ENCODE data around the gene TMEM52.
A peak's percentile ranks its signal among the peaks of the same experiment; 100 is the strongest.
"Not testable (repeated sequence)": the region's sequence is repeated elsewhere in the genome, so short reads cannot be mapped to it uniquely, and the experiment has no call there.

TMEM52 gene

GRCh38 chr1:1892763-1893120, 26.3 kb downstream of the TMEM52 start:
- no peak for DNase-seq

GRCh38 chr1:1892079-1892762, 26.9 kb downstream of the TMEM52 start:
- no peak for DNase-seq

GRCh38 chr1:1891349-1892078, 27.6 kb downstream of the TMEM52 start:
- DNase-seq, result peak; percentile 60

- peak; percentile 90 for DNase-seq
Measured at GRCh38 chr1:1890506-1891348, 28.4 kb downstream of the TMEM52 start, which contains the start of gene GNB1. TSS of gene GNB1 (minus strand) at chr1:1891087. CDS start at chr1:1825453, 65,634 bp downstream.

- no peak for DNase-seq
Measured at GRCh38 chr1:1889847-1890505, 29.1 kb downstream of the TMEM52 start.

GRCh38 chr1:1889090-1889750, 29.9 kb downstream of the TMEM52 start:
- DNase-seq, result no peak

GRCh38 chr1:1883890-1884289, 35.2 kb downstream of the TMEM52 start:
- DNase-seq, result not testable (repeated sequence)

- DNase-seq, result no peak
Measured at GRCh38 chr1:1883092-1883873, 35.8 kb downstream of the TMEM52 start.

- peak; percentile 34 for DNase-seq
Measured at GRCh38 chr1:1881727-1882126, 37.4 kb downstream of the TMEM52 start.

GRCh38 chr1:1880617-1881312, 38.3 kb downstream of the TMEM52 start:
- no peak for DNase-seq

GRCh38 chr1:1879942-1880341, 39.1 kb downstream of the TMEM52 start:
- DNase-seq, result no peak

GRCh38 chr1:1877865-1878436, 41.1 kb downstream of the TMEM52 start:
- DNase-seq, result no peak

- DNase-seq, result no peak
Measured at GRCh38 chr1:1876335-1876930, 42.6 kb downstream of the TMEM52 start.

- DNase-seq, result no peak
Measured at GRCh38 chr1:1875932-1876331, 43.1 kb downstream of the TMEM52 start.

- no peak for DNase-seq
Measured at GRCh38 chr1:1874901-1875300, 44.2 kb downstream of the TMEM52 start.

- DNase-seq, result no peak
Measured at GRCh38 chr1:1873186-1873585, 45.9 kb downstream of the TMEM52 start.

- DNase-seq, result no peak
Measured at GRCh38 chr1:1872329-1872994, 46.6 kb downstream of the TMEM52 start.

- no peak for DNase-seq
Measured at GRCh38 chr1:1869469-1869868, 49.6 kb downstream of the TMEM52 start.
